T-helper 9 cell (primary cell): ENCODE measurements around the gene ST3GAL4.
"Not testable (repeated sequence)": the region's sequence is repeated elsewhere in the genome, so short reads cannot be mapped to it uniquely, and the experiment has no call there.

Source experiments
- DNase-seq: peaks from one replicate; pipeline ENCODE4 v3.0.0-alpha.2; 2020

Gene ST3GAL4

GRCh38 chr11:126347751-126348668 lies 7.5 kb upstream of the ST3GAL4 start:
- DNase-seq = no peak

- no peak for DNase-seq
These were observed 6.5 kb upstream of the ST3GAL4 start for GRCh38 chr11:126348806-126349582.

- DNase-seq = no peak
These were observed 4.7 kb upstream of the ST3GAL4 start for GRCh38 chr11:126350836-126351235.

- no peak for DNase-seq
These were observed 3.3 kb upstream of the ST3GAL4 start for GRCh38 chr11:126352163-126352562.

GRCh38 chr11:126352934-126353801 lies 2.3 kb upstream of the ST3GAL4 start:
- no peak for DNase-seq

- DNase-seq = no peak
These were observed 709 bp upstream of the ST3GAL4 start for GRCh38 chr11:126354631-126355323.

GRCh38 chr11:126355926-126356897 lies 726 bp downstream of the ST3GAL4 start:
- DNase-seq = no peak

- no peak for DNase-seq
These were observed 1.8 kb downstream of the ST3GAL4 start for GRCh38 chr11:126357055-126357962.

- DNase-seq = no peak
These were observed 2.7 kb downstream of the ST3GAL4 start for GRCh38 chr11:126357969-126358762.

- DNase-seq = no peak
These were observed 3.3 kb downstream of the ST3GAL4 start for GRCh38 chr11:126358763-126359160.

GRCh38 chr11:126359431-126360048 lies 4.1 kb downstream of the ST3GAL4 start:
- no peak for DNase-seq

GRCh38 chr11:126360049-126360446 lies 4.6 kb downstream of the ST3GAL4 start:
- no peak for DNase-seq

- no peak for DNase-seq
These were observed 5.9 kb downstream of the ST3GAL4 start for GRCh38 chr11:126361400-126361799.

- DNase-seq = no peak
These were observed 7.6 kb downstream of the ST3GAL4 start for GRCh38 chr11:126362879-126363655.

- no peak for DNase-seq
These were observed 8.3 kb downstream of the ST3GAL4 start for GRCh38 chr11:126363706-126364248.

- DNase-seq = not testable (repeated sequence)
These were observed 9.2 kb downstream of the ST3GAL4 start for GRCh38 chr11:126364735-126365134.

GRCh38 chr11:126365508-126365907 lies 10.0 kb downstream of the ST3GAL4 start:
- DNase-seq = not testable (repeated sequence)
